HepG2 (cell line): ENCODE results near the gene RAC2. TPM values are rescaled to one million over a fixed set of nuclear protein-coding genes. Genes with fewer than 3 reads are reported as not detected.

Experiments used
- CAMTA2 ChIP-seq: sonication (generic); formaldehyde crosslinking; IDR thresholded peaks from 2 replicates; pipeline ENCODE4 v1.4.0; 2020; ENCODE audit warnings: mild to moderate bottlenecking, missing genetic modification reagents, borderline replicate concordance
- HIVEP1 ChIP-seq: sonication (generic); formaldehyde crosslinking; IDR thresholded peaks from 2 replicates; pipeline ENCODE4 v1.4.0; 2020; ENCODE audit warnings: mild to moderate bottlenecking, missing genetic modification reagents
- NKX3-1 ChIP-seq: sonication (generic); formaldehyde crosslinking; IDR thresholded peaks from 2 replicates; pipeline ENCODE4 v1.5.0; 2020; ENCODE audit warnings: missing genetic modification reagents
- NR2F6 ChIP-seq, 2 experiments: IDR thresholded peaks; 2 replicates each; pipeline ENCODE4 v1.6.1; 2016; ENCODE audit warnings: antibody characterized with exemption in 1 of 2, mild to moderate bottlenecking in 1 of 2
- PITX1 ChIP-seq: sonication (generic); formaldehyde crosslinking; IDR thresholded peaks from 2 replicates; pipeline ENCODE4 v1.5.1; 2020; ENCODE audit warnings: mild to moderate bottlenecking, missing genetic modification reagents
- ZNF296 ChIP-seq: sonication (generic); formaldehyde crosslinking; conservative IDR thresholded peaks from 2 replicates; pipeline ENCODE4 v1.5.0; 2020; ENCODE audit warnings: mild to moderate bottlenecking, missing genetic modification reagents
- ZNF563 ChIP-seq: sonication (generic); formaldehyde crosslinking; IDR thresholded peaks from 2 replicates; pipeline ENCODE4 v1.8.0; 2022; ENCODE audit warnings: mild to moderate bottlenecking, moderate library complexity, missing genetic modification reagents
- ZNF605 ChIP-seq: sonication (generic); formaldehyde crosslinking; IDR thresholded peaks from 2 replicates; pipeline ENCODE4 v1.8.0; 2022; ENCODE audit warnings: mild to moderate bottlenecking, missing genetic modification reagents
- polyA plus RNA-seq, 8 experiments: library from polyadenylated mRNA; depleted of rRNA in 3 of 8; stranded (reverse) in 7 of 8; unstranded in 1 of 8; fragments of >200 nt; fragmentation: Illumina TruSeq in 4 of 8; extraction: Trizol in 4 of 8; gene quantifications; 2 replicates each; pipeline versions ENCODE4 v1.2.1 to v1.2.3, GENCODE V29; 2011 to 2016; ENCODE audit warnings: low read depth in 4 of 8, missing spikeins in 1 of 8, mixed read lengths in 1 of 8; ENCODE audit not compliant: insufficient read depth in 1 of 8
- total RNA-seq, 5 experiments: library from RNA; depleted of rRNA; stranded (reverse); fragments of >200 nt; fragmentation: Illumina TruSeq; extraction: Trizol; gene quantifications; 2 replicates each; pipeline ENCODE4 v1.2.3, GENCODE V29; 2016; ENCODE audit warnings: low read depth in 1 of 5
- TF ChIP-seq, protein P1 (sequence below), 2 experiments: fragments of 450-650 bp in 1 of 2; sonication (generic) in 1 of 2; formaldehyde crosslinking in 1 of 2; IDR thresholded peaks; 2 replicates each; pipeline versions ENCODE4 v1.6.1 to v1.8.0; 2016 to 2022; ENCODE audit warnings: antibody characterized with exemption in 1 of 2, mild to moderate bottlenecking in 1 of 2, missing genetic modification reagents in 1 of 2
- TF ChIP-seq, protein P2 (sequence below): sonication (generic); formaldehyde crosslinking; IDR thresholded peaks from 2 replicates; pipeline ENCODE4 v1.4.0; 2020; ENCODE audit warnings: mild to moderate bottlenecking, missing genetic modification reagents
- TF ChIP-seq, protein P3 (sequence below): sonication (generic); formaldehyde crosslinking; IDR thresholded peaks from 2 replicates; pipeline ENCODE4 v1.4.0; 2020; ENCODE audit warnings: mild to moderate bottlenecking, low read depth, missing genetic modification reagents
- TF ChIP-seq, protein P4 (sequence below): IDR thresholded peaks from 2 replicates; pipeline ENCODE4 v1.6.1; 2016; ENCODE audit warnings: low read depth, missing genetic modification reagents, missing compliant biosample characterization

The RAC2 gene
- total and polyA plus RNA-seq, 2 of the 13 experiments (the other 11 are each of a cell fraction or from before 2014, with no cell fraction given): 0.73 TPM; not detected in 1

DNA sequence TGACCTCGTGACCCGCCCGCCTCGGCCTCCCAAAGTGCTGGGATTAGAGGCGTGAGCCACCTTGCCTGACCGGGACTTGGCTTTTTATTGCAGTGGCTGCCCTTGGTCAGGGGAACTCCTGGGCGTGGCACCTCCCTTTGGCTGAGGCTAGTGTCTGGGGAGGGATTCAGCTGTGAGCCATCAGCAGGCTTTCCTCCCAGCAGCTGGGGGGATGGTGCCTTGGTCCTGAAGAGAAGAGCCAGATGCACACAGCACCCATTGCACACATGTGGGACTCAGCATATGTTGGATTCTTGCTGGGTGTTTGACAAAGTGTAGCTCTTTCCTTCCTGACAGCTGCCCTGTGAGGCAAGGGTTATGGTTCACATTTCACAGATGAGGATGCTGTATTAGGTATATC, 46.7 kb upstream of the RAC2 start (continued):
- TF ChIP-seq, protein P1, sequence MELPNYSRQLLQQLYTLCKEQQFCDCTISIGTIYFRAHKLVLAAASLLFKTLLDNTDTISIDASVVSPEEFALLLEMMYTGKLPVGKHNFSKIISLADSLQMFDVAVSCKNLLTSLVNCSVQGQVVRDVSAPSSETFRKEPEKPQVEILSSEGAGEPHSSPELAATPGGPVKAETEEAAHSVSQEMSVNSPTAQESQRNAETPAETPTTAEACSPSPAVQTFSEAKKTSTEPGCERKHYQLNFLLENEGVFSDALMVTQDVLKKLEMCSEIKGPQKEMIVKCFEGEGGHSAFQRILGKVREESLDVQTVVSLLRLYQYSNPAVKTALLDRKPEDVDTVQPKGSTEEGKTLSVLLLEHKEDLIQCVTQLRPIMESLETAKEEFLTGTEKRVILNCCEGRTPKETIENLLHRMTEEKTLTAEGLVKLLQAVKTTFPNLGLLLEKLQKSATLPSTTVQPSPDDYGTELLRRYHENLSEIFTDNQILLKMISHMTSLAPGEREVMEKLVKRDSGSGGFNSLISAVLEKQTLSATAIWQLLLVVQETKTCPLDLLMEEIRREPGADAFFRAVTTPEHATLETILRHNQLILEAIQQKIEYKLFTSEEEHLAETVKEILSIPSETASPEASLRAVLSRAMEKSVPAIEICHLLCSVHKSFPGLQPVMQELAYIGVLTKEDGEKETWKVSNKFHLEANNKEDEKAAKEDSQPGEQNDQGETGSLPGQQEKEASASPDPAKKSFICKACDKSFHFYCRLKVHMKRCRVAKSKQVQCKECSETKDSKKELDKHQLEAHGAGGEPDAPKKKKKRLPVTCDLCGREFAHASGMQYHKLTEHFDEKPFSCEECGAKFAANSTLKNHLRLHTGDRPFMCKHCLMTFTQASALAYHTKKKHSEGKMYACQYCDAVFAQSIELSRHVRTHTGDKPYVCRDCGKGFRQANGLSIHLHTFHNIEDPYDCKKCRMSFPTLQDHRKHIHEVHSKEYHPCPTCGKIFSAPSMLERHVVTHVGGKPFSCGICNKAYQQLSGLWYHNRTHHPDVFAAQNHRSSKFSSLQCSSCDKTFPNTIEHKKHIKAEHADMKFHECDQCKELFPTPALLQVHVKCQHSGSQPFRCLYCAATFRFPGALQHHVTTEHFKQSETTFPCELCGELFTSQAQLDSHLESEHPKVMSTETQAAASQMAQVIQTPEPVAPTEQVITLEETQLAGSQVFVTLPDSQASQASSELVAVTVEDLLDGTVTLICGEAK (IDR thresholded peaks at IDR 0.05): no peak
- TF ChIP-seq, protein P1 (CRISPR knock-in tag; IDR thresholded peaks at IDR 0.05): no peak
- TF ChIP-seq ZNF605: no peak
- TF ChIP-seq NR2F6 (IDR thresholded peaks at IDR 0.05): no peak
- no peak for TF ChIP-seq NR2F6 (CRISPR knock-in tag; IDR thresholded peaks at IDR 0.05)
- no peak for TF ChIP-seq ZNF563 (CRISPR knock-in tag)
- no peak for TF ChIP-seq NKX3-1 (CRISPR knock-in tag)
- TF ChIP-seq, protein P2, sequence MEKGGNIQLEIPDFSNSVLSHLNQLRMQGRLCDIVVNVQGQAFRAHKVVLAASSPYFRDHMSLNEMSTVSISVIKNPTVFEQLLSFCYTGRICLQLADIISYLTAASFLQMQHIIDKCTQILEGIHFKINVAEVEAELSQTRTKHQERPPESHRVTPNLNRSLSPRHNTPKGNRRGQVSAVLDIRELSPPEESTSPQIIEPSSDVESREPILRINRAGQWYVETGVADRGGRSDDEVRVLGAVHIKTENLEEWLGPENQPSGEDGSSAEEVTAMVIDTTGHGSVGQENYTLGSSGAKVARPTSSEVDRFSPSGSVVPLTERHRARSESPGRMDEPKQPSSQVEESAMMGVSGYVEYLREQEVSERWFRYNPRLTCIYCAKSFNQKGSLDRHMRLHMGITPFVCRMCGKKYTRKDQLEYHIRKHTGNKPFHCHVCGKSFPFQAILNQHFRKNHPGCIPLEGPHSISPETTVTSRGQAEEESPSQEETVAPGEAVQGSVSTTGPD: no peak
- TF ChIP-seq, protein P3, sequence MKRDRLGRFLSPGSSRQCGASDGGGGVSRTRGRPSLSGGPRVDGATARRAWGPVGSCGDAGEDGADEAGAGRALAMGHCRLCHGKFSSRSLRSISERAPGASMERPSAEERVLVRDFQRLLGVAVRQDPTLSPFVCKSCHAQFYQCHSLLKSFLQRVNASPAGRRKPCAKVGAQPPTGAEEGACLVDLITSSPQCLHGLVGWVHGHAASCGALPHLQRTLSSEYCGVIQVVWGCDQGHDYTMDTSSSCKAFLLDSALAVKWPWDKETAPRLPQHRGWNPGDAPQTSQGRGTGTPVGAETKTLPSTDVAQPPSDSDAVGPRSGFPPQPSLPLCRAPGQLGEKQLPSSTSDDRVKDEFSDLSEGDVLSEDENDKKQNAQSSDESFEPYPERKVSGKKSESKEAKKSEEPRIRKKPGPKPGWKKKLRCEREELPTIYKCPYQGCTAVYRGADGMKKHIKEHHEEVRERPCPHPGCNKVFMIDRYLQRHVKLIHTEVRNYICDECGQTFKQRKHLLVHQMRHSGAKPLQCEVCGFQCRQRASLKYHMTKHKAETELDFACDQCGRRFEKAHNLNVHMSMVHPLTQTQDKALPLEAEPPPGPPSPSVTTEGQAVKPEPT (CRISPR knock-in tag): no peak
- no peak for TF ChIP-seq HIVEP1
- TF ChIP-seq PITX1 (CRISPR knock-in tag): no peak
- TF ChIP-seq, protein P4, sequence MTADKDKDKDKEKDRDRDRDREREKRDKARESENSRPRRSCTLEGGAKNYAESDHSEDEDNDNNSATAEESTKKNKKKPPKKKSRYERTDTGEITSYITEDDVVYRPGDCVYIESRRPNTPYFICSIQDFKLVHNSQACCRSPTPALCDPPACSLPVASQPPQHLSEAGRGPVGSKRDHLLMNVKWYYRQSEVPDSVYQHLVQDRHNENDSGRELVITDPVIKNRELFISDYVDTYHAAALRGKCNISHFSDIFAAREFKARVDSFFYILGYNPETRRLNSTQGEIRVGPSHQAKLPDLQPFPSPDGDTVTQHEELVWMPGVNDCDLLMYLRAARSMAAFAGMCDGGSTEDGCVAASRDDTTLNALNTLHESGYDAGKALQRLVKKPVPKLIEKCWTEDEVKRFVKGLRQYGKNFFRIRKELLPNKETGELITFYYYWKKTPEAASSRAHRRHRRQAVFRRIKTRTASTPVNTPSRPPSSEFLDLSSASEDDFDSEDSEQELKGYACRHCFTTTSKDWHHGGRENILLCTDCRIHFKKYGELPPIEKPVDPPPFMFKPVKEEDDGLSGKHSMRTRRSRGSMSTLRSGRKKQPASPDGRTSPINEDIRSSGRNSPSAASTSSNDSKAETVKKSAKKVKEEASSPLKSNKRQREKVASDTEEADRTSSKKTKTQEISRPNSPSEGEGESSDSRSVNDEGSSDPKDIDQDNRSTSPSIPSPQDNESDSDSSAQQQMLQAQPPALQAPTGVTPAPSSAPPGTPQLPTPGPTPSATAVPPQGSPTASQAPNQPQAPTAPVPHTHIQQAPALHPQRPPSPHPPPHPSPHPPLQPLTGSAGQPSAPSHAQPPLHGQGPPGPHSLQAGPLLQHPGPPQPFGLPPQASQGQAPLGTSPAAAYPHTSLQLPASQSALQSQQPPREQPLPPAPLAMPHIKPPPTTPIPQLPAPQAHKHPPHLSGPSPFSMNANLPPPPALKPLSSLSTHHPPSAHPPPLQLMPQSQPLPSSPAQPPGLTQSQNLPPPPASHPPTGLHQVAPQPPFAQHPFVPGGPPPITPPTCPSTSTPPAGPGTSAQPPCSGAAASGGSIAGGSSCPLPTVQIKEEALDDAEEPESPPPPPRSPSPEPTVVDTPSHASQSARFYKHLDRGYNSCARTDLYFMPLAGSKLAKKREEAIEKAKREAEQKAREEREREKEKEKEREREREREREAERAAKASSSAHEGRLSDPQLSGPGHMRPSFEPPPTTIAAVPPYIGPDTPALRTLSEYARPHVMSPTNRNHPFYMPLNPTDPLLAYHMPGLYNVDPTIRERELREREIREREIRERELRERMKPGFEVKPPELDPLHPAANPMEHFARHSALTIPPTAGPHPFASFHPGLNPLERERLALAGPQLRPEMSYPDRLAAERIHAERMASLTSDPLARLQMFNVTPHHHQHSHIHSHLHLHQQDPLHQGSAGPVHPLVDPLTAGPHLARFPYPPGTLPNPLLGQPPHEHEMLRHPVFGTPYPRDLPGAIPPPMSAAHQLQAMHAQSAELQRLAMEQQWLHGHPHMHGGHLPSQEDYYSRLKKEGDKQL (CRISPR knock-in tag): no peak
- TF ChIP-seq ZNF296: no peak
- TF ChIP-seq CAMTA2 (CRISPR knock-in tag): no peak
- TF ChIP-seq, all 625 proteins: peak for 0
